ENCODE measurements around the gene ATP13A4.

DNA sequence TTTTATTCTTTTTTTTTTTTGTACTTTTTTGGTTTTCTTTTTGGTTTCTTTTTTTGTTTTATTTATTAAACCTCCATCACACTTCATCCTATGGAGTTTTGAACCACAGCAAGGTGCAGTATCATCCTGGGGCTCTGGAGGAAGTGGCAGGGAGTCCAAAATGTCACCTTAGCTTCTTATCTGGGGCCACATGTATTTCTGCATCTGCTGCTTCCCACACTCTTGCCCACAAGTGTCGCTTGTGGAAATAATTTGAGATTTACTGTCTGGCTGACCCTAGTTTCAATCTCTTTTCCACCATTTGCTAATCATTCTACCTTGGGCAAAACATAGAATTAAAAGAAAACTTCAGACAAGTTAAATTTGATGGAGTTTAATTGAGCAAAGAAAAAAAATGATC is 44.7 kb upstream of the ATP13A4 start:
- TF ChIP-seq YY1 (IDR thresholded peaks at IDR 0.05; ENCODE audit: insufficient read depth, insufficient read length) (no peak), SUZ12 (IDR thresholded peaks at IDR 0.05; ENCODE audit: extremely low read depth, insufficient read depth, insufficient read length) (no peak)
